ENCODE measurements around the gene SMARCC2.

DNA sequence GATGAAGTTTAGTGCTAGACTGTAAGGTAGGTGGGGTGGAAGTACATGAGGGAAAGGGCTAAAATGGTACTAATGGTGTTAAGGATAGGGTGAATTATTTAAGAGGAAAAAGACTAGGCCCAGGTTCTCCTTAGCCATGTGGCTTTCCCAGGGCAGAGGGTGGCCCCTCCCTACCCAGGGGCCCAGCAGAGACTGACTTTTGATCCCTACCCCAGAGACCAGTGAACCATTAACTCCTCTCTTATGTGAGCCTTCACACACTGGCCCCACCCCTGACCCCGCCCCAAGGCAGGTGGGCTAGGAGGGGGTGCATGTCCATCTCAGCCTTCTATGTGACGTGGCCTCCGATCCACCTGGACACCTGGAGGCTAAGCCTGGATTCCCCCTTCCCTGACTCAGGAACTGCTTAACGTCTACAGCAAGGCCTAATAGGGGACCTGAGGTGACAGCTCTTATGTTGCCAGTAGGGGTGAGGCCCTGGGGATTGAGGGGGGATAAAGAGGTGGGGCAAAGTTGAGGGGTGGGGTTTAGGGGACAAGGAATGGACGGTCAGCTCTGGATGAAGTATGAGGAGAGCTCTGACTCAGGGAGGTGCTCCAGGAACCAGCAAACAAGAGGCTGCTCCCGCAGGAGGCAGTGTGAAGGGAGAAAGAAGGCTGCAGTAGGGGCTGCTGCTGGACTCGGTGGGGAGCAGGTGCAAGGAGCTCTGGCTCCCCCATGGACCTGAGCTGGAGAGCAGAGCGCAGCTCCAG is 41.3 kb upstream of the SMARCC2 start:
- TF ChIP-seq POLR2AphosphoS5 (IDR thresholded peaks at IDR 0.05; ENCODE audit: borderline replicate concordance, low read depth, low read length) (no peak), EZH2 (IDR thresholded peaks at IDR 0.05) (no peak)
